ENCODE data around the gene MEAK7.

Gene MEAK7

GRCh38 chr16:84543253-84543652, 38.8 kb upstream of the MEAK7 start:
- no peak for DNase-seq (ENCODE audit: low spot score)
- no peak overlapping the region for H4K91ac ChIP-seq (ENCODE audit: low read depth, low read length, poor library complexity)
- no peak overlapping the region for H2AK5ac ChIP-seq (ENCODE audit: low read depth, low read length)
- H2BK15ac ChIP-seq (ENCODE audit: low read length), result no peak overlapping the region
- no peak overlapping the region for H3K4me3 ChIP-seq (ENCODE audit: low read length in 2 of 2)
- no CpG with 5 or more reads among the region's 2 CpGs for WGBS, 2 donors (ENCODE audit: extremely low coverage in 2 of 2, insufficient read length in 2 of 2, insufficient replicate concordance in 1 of 2)
- peaks cover 0 to 2% of the 10 kb centered on the region in 2 donors for H3K36me3 ChIP-seq (replicated peaks in 1 of 2; ENCODE audit: control insufficient read depth in 2 of 2, insufficient read depth in 2 of 2, low read length in 2 of 2)
- no peaks in the 10 kb centered on the region for H3K27me3 ChIP-seq (ENCODE audit: control insufficient read depth in 3 of 3, insufficient read depth in 3 of 3, low read depth in 1 of 3, low read length in 3 of 3)
- no peak overlapping the region for H3K23ac ChIP-seq (ENCODE audit: low read depth, low read length, poor library complexity)
- no peak overlapping the region for H2BK12ac ChIP-seq (ENCODE audit: low read length)
- H3K9me3 ChIP-seq (replicated peaks in 1 of 2; ENCODE audit: control insufficient read depth in 2 of 2, insufficient read depth in 1 of 2, low read depth in 1 of 2, low read length in 2 of 2), result peaks cover 0 to 2% of the 10 kb centered on the region in 2 donors
- no peaks in the 10 kb centered on the region for H3K79me1 ChIP-seq (ENCODE audit: low read depth, low read length)
- no peak overlapping the region for H3K4me2 ChIP-seq (ENCODE audit: insufficient read depth, low read length, poor library complexity, severe bottlenecking)
- no peak overlapping the region for H2BK5ac ChIP-seq (ENCODE audit: low read length)
- H2AFZ ChIP-seq (ENCODE audit: low read length), result no peak overlapping the region
- H2BK120ac ChIP-seq (ENCODE audit: low read depth, low read length), result no peak overlapping the region
- H4K8ac ChIP-seq (ENCODE audit: low read depth, low read length), result no peak overlapping the region
- H3K18ac ChIP-seq (ENCODE audit: low read length), result no peak overlapping the region
- H3K4ac ChIP-seq (ENCODE audit: low read length), result no peak overlapping the region
- H3K9ac ChIP-seq (ENCODE audit: low read depth, low read length, poor library complexity), result no peak overlapping the region
- H3K14ac ChIP-seq (ENCODE audit: low read length), result no peak overlapping the region
- H3K4me1 ChIP-seq (ENCODE audit: control insufficient read depth in 2 of 2, insufficient read depth in 1 of 2, low read depth in 1 of 2, low read length in 2 of 2), result peaks cover 20 to 37% of the 10 kb centered on the region in 2 donors
- no peak overlapping the region for H3K27ac ChIP-seq (replicated peaks; ENCODE audit: low read length)

GRCh38 chr16:84541999-84542817, 37.7 kb upstream of the MEAK7 start:
- H2BK5ac ChIP-seq (ENCODE audit: low read length), result no peak overlapping the region
- WGBS, 2 donors (ENCODE audit: extremely low coverage in 2 of 2, insufficient read length in 2 of 2, insufficient replicate concordance in 1 of 2), result no CpG with 5 or more reads among the region's 7 CpGs
- peaks cover 24 to 32% of the 10 kb centered on the region in 2 donors for H3K4me1 ChIP-seq (ENCODE audit: control insufficient read depth in 2 of 2, insufficient read depth in 1 of 2, low read depth in 1 of 2, low read length in 2 of 2)
- no peak overlapping the region for H3K4ac ChIP-seq (ENCODE audit: low read length)
- H3K4me3 ChIP-seq (ENCODE audit: low read length in 2 of 2), result no peak overlapping the region
- DNase-seq (ENCODE audit: low spot score), result no peak
- H3K27ac ChIP-seq (replicated peaks; ENCODE audit: low read length), result no peak overlapping the region
- H3K79me1 ChIP-seq (ENCODE audit: low read depth, low read length), result no peaks in the 10 kb centered on the region
- H2BK12ac ChIP-seq (ENCODE audit: low read length), result no peak overlapping the region
- no peaks in the 10 kb centered on the region for H3K27me3 ChIP-seq (ENCODE audit: control insufficient read depth in 3 of 3, insufficient read depth in 3 of 3, low read depth in 1 of 3, low read length in 3 of 3)
- H3K4me2 ChIP-seq (ENCODE audit: insufficient read depth, low read length, poor library complexity, severe bottlenecking), result no peak overlapping the region
- no peak overlapping the region for H3K23ac ChIP-seq (ENCODE audit: low read depth, low read length, poor library complexity)
- H3K18ac ChIP-seq (ENCODE audit: low read length), result no peak overlapping the region
- H3K9ac ChIP-seq (ENCODE audit: low read depth, low read length, poor library complexity), result no peak overlapping the region
- H3K9me3 ChIP-seq (replicated peaks in 1 of 2; ENCODE audit: control insufficient read depth in 2 of 2, insufficient read depth in 1 of 2, low read depth in 1 of 2, low read length in 2 of 2), result peaks cover 0 to 2% of the 10 kb centered on the region in 2 donors
- H4K91ac ChIP-seq (ENCODE audit: low read depth, low read length, poor library complexity), result no peak overlapping the region
- H2AK5ac ChIP-seq (ENCODE audit: low read depth, low read length), result no peak overlapping the region
- H2BK120ac ChIP-seq (ENCODE audit: low read depth, low read length), result no peak overlapping the region
- no peak overlapping the region for H2AFZ ChIP-seq (ENCODE audit: low read length)
- peaks cover 0 to 2% of the 10 kb centered on the region in 2 donors for H3K36me3 ChIP-seq (replicated peaks in 1 of 2; ENCODE audit: control insufficient read depth in 2 of 2, insufficient read depth in 2 of 2, low read length in 2 of 2)
- H2BK15ac ChIP-seq (ENCODE audit: low read length), result no peak overlapping the region
- H3K14ac ChIP-seq (ENCODE audit: low read length), result no peak overlapping the region
- H4K8ac ChIP-seq (ENCODE audit: low read depth, low read length), result no peak overlapping the region

GRCh38 chr16:84540194-84540593, 35.7 kb upstream of the MEAK7 start:
- no peak overlapping the region for H2AK5ac ChIP-seq (ENCODE audit: low read depth, low read length)
- no CpG with 5 or more reads among the region's 4 CpGs for WGBS, 2 donors (ENCODE audit: extremely low coverage in 2 of 2, insufficient read length in 2 of 2, insufficient replicate concordance in 1 of 2)
- no peak overlapping the region for H3K23ac ChIP-seq (ENCODE audit: low read depth, low read length, poor library complexity)
- peaks cover 25 to 45% of the 10 kb centered on the region in 2 donors for H3K4me1 ChIP-seq (ENCODE audit: control insufficient read depth in 2 of 2, insufficient read depth in 1 of 2, low read depth in 1 of 2, low read length in 2 of 2)
- H3K18ac ChIP-seq (ENCODE audit: low read length), result no peak overlapping the region
- H3K79me1 ChIP-seq (ENCODE audit: low read depth, low read length), result no peaks in the 10 kb centered on the region
- H2BK15ac ChIP-seq (ENCODE audit: low read length), result no peak overlapping the region
- no peak for DNase-seq (ENCODE audit: low spot score)
- no peak overlapping the region for H2BK120ac ChIP-seq (ENCODE audit: low read depth, low read length)
- no peak overlapping the region for H2AFZ ChIP-seq (ENCODE audit: low read length)
- no peak overlapping the region for H3K4me3 ChIP-seq (ENCODE audit: low read length in 2 of 2)
- peaks cover 0 to 2% of the 10 kb centered on the region in 2 donors for H3K36me3 ChIP-seq (replicated peaks in 1 of 2; ENCODE audit: control insufficient read depth in 2 of 2, insufficient read depth in 2 of 2, low read length in 2 of 2)
- no peak overlapping the region for H4K8ac ChIP-seq (ENCODE audit: low read depth, low read length)
- H2BK5ac ChIP-seq (ENCODE audit: low read length), result no peak overlapping the region
- H4K91ac ChIP-seq (ENCODE audit: low read depth, low read length, poor library complexity), result no peak overlapping the region
- no peak overlapping the region for H3K4me2 ChIP-seq (ENCODE audit: insufficient read depth, low read length, poor library complexity, severe bottlenecking)
- no peak overlapping the region for H3K9ac ChIP-seq (ENCODE audit: low read depth, low read length, poor library complexity)
- H3K27ac ChIP-seq (replicated peaks; ENCODE audit: low read length), result no peak overlapping the region
- no peak overlapping the region for H3K14ac ChIP-seq (ENCODE audit: low read length)
- H3K9me3 ChIP-seq (replicated peaks in 1 of 2; ENCODE audit: control insufficient read depth in 2 of 2, insufficient read depth in 1 of 2, low read depth in 1 of 2, low read length in 2 of 2), result peaks cover 0 to 2% of the 10 kb centered on the region in 2 donors
- H2BK12ac ChIP-seq (ENCODE audit: low read length), result no peak overlapping the region
- H3K4ac ChIP-seq (ENCODE audit: low read length), result no peak overlapping the region
- H3K27me3 ChIP-seq (ENCODE audit: control insufficient read depth in 3 of 3, insufficient read depth in 3 of 3, low read depth in 1 of 3, low read length in 3 of 3), result no peaks in the 10 kb centered on the region

- Histone ChIP-seq H3K4me1 (ENCODE audit: control insufficient read depth in 2 of 2, insufficient read depth in 1 of 2, low read depth in 1 of 2, low read length in 2 of 2) (peaks cover 23 to 34% of the 10 kb centered on the region in 2 donors), H3K27me3 (ENCODE audit: control insufficient read depth in 3 of 3, insufficient read depth in 3 of 3, low read depth in 1 of 3, low read length in 3 of 3) (no peaks in the 10 kb centered on the region), H2BK5ac (ENCODE audit: low read length) (no peak overlapping the region), H4K8ac (ENCODE audit: low read depth, low read length) (no peak overlapping the region), H3K4me2 (ENCODE audit: insufficient read depth, low read length, poor library complexity, severe bottlenecking) (no peak overlapping the region), H2AK5ac (ENCODE audit: low read depth, low read length) (peak overlapping the region; percentile 65), H3K36me3 (replicated peaks in 1 of 2; ENCODE audit: control insufficient read depth in 2 of 2, insufficient read depth in 2 of 2, low read length in 2 of 2) (peaks cover 0 to 2% of the 10 kb centered on the region in 2 donors), H2AFZ (ENCODE audit: low read length) (peak overlapping the region; percentile 55), H3K18ac (ENCODE audit: low read length) (peak overlapping the region; percentile 71), H3K23ac (ENCODE audit: low read depth, low read length, poor library complexity) (no peak overlapping the region), H2BK120ac (ENCODE audit: low read depth, low read length) (no peak overlapping the region), H3K9ac (ENCODE audit: low read depth, low read length, poor library complexity) (no peak overlapping the region), H2BK15ac (ENCODE audit: low read length) (peak overlapping the region; percentile 94), H2BK12ac (ENCODE audit: low read length) (no peak overlapping the region), H3K27ac (replicated peaks; ENCODE audit: low read length) (no peak overlapping the region), H3K4me3 (ENCODE audit: low read length in 2 of 2) (peak overlapping the region in 1 of 2 donors; percentile 23), H3K79me1 (ENCODE audit: low read depth, low read length) (no peaks in the 10 kb centered on the region), H3K9me3 (replicated peaks in 1 of 2; ENCODE audit: control insufficient read depth in 2 of 2, insufficient read depth in 1 of 2, low read depth in 1 of 2, low read length in 2 of 2) (peaks cover 0 to 2% of the 10 kb centered on the region in 2 donors), H3K14ac (ENCODE audit: low read length) (no peak overlapping the region), H3K4ac (ENCODE audit: low read length) (no peak overlapping the region), H4K91ac (ENCODE audit: low read depth, low read length, poor library complexity) (no peak overlapping the region)
- no peak for DNase-seq (ENCODE audit: low spot score)
- WGBS, 2 donors (ENCODE audit: extremely low coverage in 2 of 2, insufficient read length in 2 of 2, insufficient replicate concordance in 1 of 2), result no CpG with 5 or more reads among the region's 6 CpGs
These were observed 33.9 kb upstream of the MEAK7 start for GRCh38 chr16:84538222-84538840.

Measured in neuronal stem cell (in vitro differentiated cells).